Measurements from ENCODE around the gene UGGT2. TPM values are rescaled to one million over a fixed set of nuclear protein-coding genes. Genes with fewer than 3 reads are reported as not detected.
"Not testable (repeated sequence)": the region's sequence is repeated elsewhere in the genome, so short reads cannot be mapped to it uniquely, and the experiment has no call there.

The UGGT2 gene
- polyA plus RNA-seq, 1 experiment: 30.5 TPM

- POLR2A ChIA-PET: no interaction called here
- no peak for TF ChIP-seq CTCF (IDR thresholded peaks at IDR 0.05; ENCODE audit: low read depth, low read length)
- Histone ChIP-seq H3K27ac (ENCODE audit: low read depth, low read length) (no peak overlapping the region), H3K9me3 (ENCODE audit: control insufficient read depth, insufficient read depth, low read length) (no peaks in the 10 kb centered on the region), H3K4me3 (ENCODE audit: low read depth, low read length) (no peak overlapping the region), H3K27me3 (ENCODE audit: control insufficient read depth, insufficient read depth, low read length) (no peaks in the 10 kb centered on the region)
- CTCF ChIA-PET: no interaction called here
- DNase-seq (ENCODE audit: low read depth, low spot score): no peak
Observed at GRCh38 chr13:95781016-95781415, 272.2 kb downstream of the UGGT2 start.

GRCh38 chr13:95779522-95779921 is 273.7 kb downstream of the UGGT2 start:
- CTCF ChIA-PET: no interaction called here
- H3K9me3 ChIP-seq (ENCODE audit: control insufficient read depth, insufficient read depth, low read length): no peaks in the 10 kb centered on the region
- no peaks in the 10 kb centered on the region for H3K27me3 ChIP-seq (ENCODE audit: control insufficient read depth, insufficient read depth, low read length)
- no peak overlapping the region for H3K27ac ChIP-seq (ENCODE audit: low read depth, low read length)
- DNase-seq (ENCODE audit: low read depth, low spot score): no peak
- no peak for TF ChIP-seq CTCF (IDR thresholded peaks at IDR 0.05; ENCODE audit: low read depth, low read length)
- no peak overlapping the region for H3K4me3 ChIP-seq (ENCODE audit: low read depth, low read length)
- POLR2A ChIA-PET: no interaction called here

- Histone ChIP-seq H3K27me3 (ENCODE audit: control insufficient read depth, insufficient read depth, low read length) (no peaks in the 10 kb centered on the region), H3K9me3 (ENCODE audit: control insufficient read depth, insufficient read depth, low read length) (no peaks in the 10 kb centered on the region), H3K27ac (ENCODE audit: low read depth, low read length) (no peak overlapping the region), H3K4me3 (ENCODE audit: low read depth, low read length) (no peak overlapping the region)
- no peak for DNase-seq (ENCODE audit: low read depth, low spot score)
- CTCF ChIA-PET: no interaction called here
- POLR2A ChIA-PET: no interaction called here
- TF ChIP-seq CTCF (IDR thresholded peaks at IDR 0.05; ENCODE audit: low read depth, low read length): no peak
Observed at GRCh38 chr13:95771905-95772304, 281.3 kb downstream of the UGGT2 start.

GRCh38 chr13:95763601-95764000 is 289.6 kb downstream of the UGGT2 start:
- ChIA-PET POLR2A (no interaction called here), CTCF (interaction anchor here (0.7 kb wide), 1 partner anchor 70 kb away, joined by 4 read pairs; no protein-coding TSS in a partner anchor)
- no peak for TF ChIP-seq CTCF (IDR thresholded peaks at IDR 0.05; ENCODE audit: low read depth, low read length)

GRCh38 chr13:95762626-95763025 is 290.6 kb downstream of the UGGT2 start:
- H3K27ac ChIP-seq (ENCODE audit: low read depth, low read length); H3K4me3 ChIP-seq (ENCODE audit: low read depth, low read length); H3K27me3 ChIP-seq (ENCODE audit: control insufficient read depth, insufficient read depth, low read length); DNase-seq (ENCODE audit: low read depth, low spot score); POLR2A ChIA-PET; H3K9me3 ChIP-seq (ENCODE audit: control insufficient read depth, insufficient read depth, low read length): not testable (repeated sequence)
- CTCF ChIA-PET: interaction anchor here (0.6 to 1.0 kb wide), 3 partner anchors 72 to 267 kb away, joined by 3 read pairs; no protein-coding TSS in a partner anchor

More at GRCh38 chr13:95763601-95764000, 289.6 kb downstream of the UGGT2 start:
- DNase-seq (ENCODE audit: low read depth, low spot score): no peak
- Histone ChIP-seq H3K27me3 (ENCODE audit: control insufficient read depth, insufficient read depth, low read length) (no peaks in the 10 kb centered on the region), H3K4me3 (ENCODE audit: low read depth, low read length) (no peak overlapping the region), H3K27ac (ENCODE audit: low read depth, low read length) (no peak overlapping the region), H3K9me3 (ENCODE audit: control insufficient read depth, insufficient read depth, low read length) (no peaks in the 10 kb centered on the region)

GRCh38 chr13:95756072-95756471 is 297.1 kb downstream of the UGGT2 start:
- no peak overlapping the region for H3K4me3 ChIP-seq (ENCODE audit: low read depth, low read length)
- TF ChIP-seq CTCF (IDR thresholded peaks at IDR 0.05; ENCODE audit: low read depth, low read length): no peak
- DNase-seq (ENCODE audit: low read depth, low spot score): no peak
- H3K27me3 ChIP-seq (ENCODE audit: control insufficient read depth, insufficient read depth, low read length): no peaks in the 10 kb centered on the region
- ChIA-PET POLR2A (no interaction called here), CTCF (interaction anchor here (1.2 kb wide), 1 partner anchor 22 kb away, joined by 3 read pairs; no protein-coding TSS in a partner anchor)
- no peak overlapping the region for H3K27ac ChIP-seq (ENCODE audit: low read depth, low read length)
- H3K9me3 ChIP-seq (ENCODE audit: control insufficient read depth, insufficient read depth, low read length): no peaks in the 10 kb centered on the region

All from AG04450 (cell line).